Measurements from ENCODE around the gene FGD2. TPM values are rescaled to one million over a fixed set of nuclear protein-coding genes. Genes with fewer than 3 reads are reported as not detected.
A peak's percentile ranks its signal among the peaks of the same experiment; 100 is the strongest.

The FGD2 gene
- total RNA-seq, 2 experiments from 2014 or later: 1.2 TPM

- Histone ChIP-seq H3K27me3 (ENCODE audit: control insufficient read depth in 1 of 2, insufficient read depth in 2 of 2, low read length in 2 of 2) (no peaks in the 10 kb centered on the region), H3K9me3 (ENCODE audit: control insufficient read depth in 1 of 2, insufficient read depth in 1 of 2, low read length in 2 of 2) (no peaks in the 10 kb centered on the region), H3K27ac (ENCODE audit: low read depth in 1 of 2, low read length in 2 of 2) (no peak overlapping the region), H3K4me1 (ENCODE audit: insufficient read depth, low read length) (peaks cover 45% of the 10 kb centered on the region), H3K4me3 (ENCODE audit: low read length) (peak overlapping the region; percentile 64), H3K36me3 (ENCODE audit: insufficient read depth, low read length) (no peaks in the 10 kb centered on the region)
- Mint-ChIP-seq H3K4me1 (ENCODE audit: low read depth) (peaks cover 52% of the 10 kb centered on the region), H3K4me3 (peak overlapping the region; percentile 85), H3K9me3 (no peaks in the 10 kb centered on the region), H3K27me3 (no peaks in the 10 kb centered on the region), H3K27ac (peak overlapping the region; percentile 83), H3K36me3 (ENCODE audit: low read depth) (no peaks in the 10 kb centered on the region)
- ChIA-PET CTCF (interaction anchor here (1.5 to 1.8 kb wide), 2 partner anchors 9 to 62 kb away, joined by 3 to 6 read pairs; no protein-coding TSS in a partner anchor), POLR2A (interaction anchor here (1.4 to 4.1 kb wide), 5 partner anchors 10 to 71 kb away, joined by 4 to 26 read pairs (median 6); partner anchors contain the start of genes C6orf89 and MTCH1)
- intact Hi-C loops (cut with DNase I, micrococcal nuclease): loop anchor here (5.0 kb wide), 2 partner anchors 39 to 44 kb away; no protein-coding TSS in a partner anchor
- DNase-seq (no peak), ATAC-seq (ENCODE audit: poor library complexity) (no peak)
- no peak for TF ChIP-seq CTCF (IDR thresholded peaks at IDR 0.05)
These were observed 49.0 kb upstream of the FGD2 start for GRCh38 chr6:36956446-36956820.

GRCh38 chr6:36957773-36958271, 47.6 kb upstream of the FGD2 start:
- no peaks in the 10 kb centered on the region for H3K27me3 ChIP-seq (ENCODE audit: control insufficient read depth in 1 of 2, insufficient read depth in 2 of 2, low read length in 2 of 2)
- H3K4me3 Mint-ChIP-seq: no peak overlapping the region
- intact Hi-C loops (cut with DNase I, micrococcal nuclease): loop anchor here (5.0 kb wide), 2 partner anchors 41 to 46 kb away; no protein-coding TSS in a partner anchor

GRCh38 chr6:36958775-36959554, 46.5 kb upstream of the FGD2 start:
- Histone ChIP-seq H3K27me3 (ENCODE audit: control insufficient read depth in 1 of 2, insufficient read depth in 2 of 2, low read length in 2 of 2) (no peaks in the 10 kb centered on the region), H3K9me3 (ENCODE audit: control insufficient read depth in 1 of 2, insufficient read depth in 1 of 2, low read length in 2 of 2) (no peaks in the 10 kb centered on the region), H3K4me3 (ENCODE audit: low read length) (no peak overlapping the region), H3K36me3 (ENCODE audit: insufficient read depth, low read length) (no peaks in the 10 kb centered on the region), H3K27ac (ENCODE audit: low read depth in 1 of 2, low read length in 2 of 2) (no peak overlapping the region), H3K4me1 (ENCODE audit: insufficient read depth, low read length) (peaks cover 59% of the 10 kb centered on the region)
- DNase-seq (peak in 1 of 14 experiments; percentile 25), ATAC-seq (ENCODE audit: poor library complexity) (no peak)
- H3K36me3 Mint-ChIP-seq (ENCODE audit: low read depth): peaks cover 4% of the 10 kb centered on the region
- peaks cover 64% of the 10 kb centered on the region for H3K4me1 Mint-ChIP-seq (ENCODE audit: low read depth)
- H3K9me3 Mint-ChIP-seq: no peaks in the 10 kb centered on the region
- no peak overlapping the region for H3K4me3 Mint-ChIP-seq
- POLR2A ChIA-PET: interaction anchor here (1.2 kb wide), 1 partner anchor 27 kb away, joined by 3 read pairs; the partner anchor contains the start of gene MTCH1
- no peaks in the 10 kb centered on the region for H3K27me3 Mint-ChIP-seq
- intact Hi-C loops (cut with DNase I, micrococcal nuclease): loop anchor here (5.0 kb wide), 2 partner anchors 42 to 47 kb away; no protein-coding TSS in a partner anchor
- CTCF ChIA-PET: no interaction called here
- H3K27ac Mint-ChIP-seq: no peak overlapping the region
- TF ChIP-seq CTCF (IDR thresholded peaks at IDR 0.05): no peak

More at GRCh38 chr6:36957773-36958271, 47.6 kb upstream of the FGD2 start:
- Mint-ChIP-seq H3K36me3 (ENCODE audit: low read depth) (peaks cover 3% of the 10 kb centered on the region), H3K27me3 (no peaks in the 10 kb centered on the region), H3K4me1 (ENCODE audit: low read depth) (peaks cover 61% of the 10 kb centered on the region), H3K27ac (peak overlapping the region; percentile 83), H3K9me3 (no peaks in the 10 kb centered on the region)
- H3K4me1 ChIP-seq (ENCODE audit: insufficient read depth, low read length): peaks cover 54% of the 10 kb centered on the region
- ChIA-PET POLR2A (interaction anchor here (3.7 to 4.1 kb wide), 2 partner anchors 9 to 28 kb away, joined by 19 to 26 read pairs; partner anchors contain the start of gene MTCH1), CTCF (no interaction called here)
- ATAC-seq (ENCODE audit: poor library complexity): no peak
- H3K4me3 ChIP-seq (ENCODE audit: low read length): no peak overlapping the region
- peak in 1 of 14 experiments; percentile 12 for DNase-seq
- H3K36me3 ChIP-seq (ENCODE audit: insufficient read depth, low read length): no peaks in the 10 kb centered on the region
- no peaks in the 10 kb centered on the region for H3K9me3 ChIP-seq (ENCODE audit: control insufficient read depth in 1 of 2, insufficient read depth in 1 of 2, low read length in 2 of 2)
- TF ChIP-seq CTCF (IDR thresholded peaks at IDR 0.05): no peak
- H3K27ac ChIP-seq (ENCODE audit: low read depth in 1 of 2, low read length in 2 of 2): no peak overlapping the region
